Testis (tissue), 2 donors: ENCODE data around the gene SCO2.

Experiments
- POLR2A ChIP-seq: fragments of 450-650 bp; IDR thresholded peaks from one replicate; pipeline ENCODE4 v1.6.1; 2017; ENCODE audit warnings: antibody characterized with exemption, mild to moderate bottlenecking, moderate library complexity
- TF ChIP-seq, protein P1 (sequence below), 3 experiments: fragments of 450-650 bp in 2 of 3; fragments of 200-600 bp in 1 of 3; sonication (generic) in 1 of 3; IDR thresholded peaks; one replicate each; pipeline ENCODE4 v1.5.1; 2016 to 2019; ENCODE audit warnings: antibody characterized with exemption in 3 of 3, mild to moderate bottlenecking in 2 of 3, moderate library complexity in 1 of 3

GRCh38 chr22:50550395-50550794, 25.0 kb upstream of the SCO2 start:
- TF ChIP-seq, protein P1, sequence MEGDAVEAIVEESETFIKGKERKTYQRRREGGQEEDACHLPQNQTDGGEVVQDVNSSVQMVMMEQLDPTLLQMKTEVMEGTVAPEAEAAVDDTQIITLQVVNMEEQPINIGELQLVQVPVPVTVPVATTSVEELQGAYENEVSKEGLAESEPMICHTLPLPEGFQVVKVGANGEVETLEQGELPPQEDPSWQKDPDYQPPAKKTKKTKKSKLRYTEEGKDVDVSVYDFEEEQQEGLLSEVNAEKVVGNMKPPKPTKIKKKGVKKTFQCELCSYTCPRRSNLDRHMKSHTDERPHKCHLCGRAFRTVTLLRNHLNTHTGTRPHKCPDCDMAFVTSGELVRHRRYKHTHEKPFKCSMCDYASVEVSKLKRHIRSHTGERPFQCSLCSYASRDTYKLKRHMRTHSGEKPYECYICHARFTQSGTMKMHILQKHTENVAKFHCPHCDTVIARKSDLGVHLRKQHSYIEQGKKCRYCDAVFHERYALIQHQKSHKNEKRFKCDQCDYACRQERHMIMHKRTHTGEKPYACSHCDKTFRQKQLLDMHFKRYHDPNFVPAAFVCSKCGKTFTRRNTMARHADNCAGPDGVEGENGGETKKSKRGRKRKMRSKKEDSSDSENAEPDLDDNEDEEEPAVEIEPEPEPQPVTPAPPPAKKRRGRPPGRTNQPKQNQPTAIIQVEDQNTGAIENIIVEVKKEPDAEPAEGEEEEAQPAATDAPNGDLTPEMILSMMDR (IDR thresholded peaks at IDR 0.05) = no peak
- TF ChIP-seq POLR2A = no peak
